HFF-Myc (cell line): ENCODE measurements around the gene ADD3.

Experiments used
- DNase-seq: peaks from one replicate; pipeline ENCODE4 v3.0.0-alpha.2; 2011; ENCODE audit warnings: low read depth; ENCODE audit errors: extremely low read depth
- H3K4me3 ChIP-seq: replicated peaks from 2 replicates; pipeline ENCODE4 v1.5.1; 2011; ENCODE audit warnings: low read depth, mild to moderate bottlenecking, control low read depth, low read length
- TF ChIP-seq, protein P1 (sequence below): IDR thresholded peaks from 2 replicates; pipeline ENCODE4 v1.5.1; 2012; ENCODE audit warnings: mild to moderate bottlenecking, low read depth, low read length, control low read depth; ENCODE audit errors: missing control alignments

The ADD3 gene

GRCh38 chr10:109987452-109988211 lies 20.2 kb upstream of the ADD3 start:
- DNase-seq = no peak
- TF ChIP-seq, protein P1, sequence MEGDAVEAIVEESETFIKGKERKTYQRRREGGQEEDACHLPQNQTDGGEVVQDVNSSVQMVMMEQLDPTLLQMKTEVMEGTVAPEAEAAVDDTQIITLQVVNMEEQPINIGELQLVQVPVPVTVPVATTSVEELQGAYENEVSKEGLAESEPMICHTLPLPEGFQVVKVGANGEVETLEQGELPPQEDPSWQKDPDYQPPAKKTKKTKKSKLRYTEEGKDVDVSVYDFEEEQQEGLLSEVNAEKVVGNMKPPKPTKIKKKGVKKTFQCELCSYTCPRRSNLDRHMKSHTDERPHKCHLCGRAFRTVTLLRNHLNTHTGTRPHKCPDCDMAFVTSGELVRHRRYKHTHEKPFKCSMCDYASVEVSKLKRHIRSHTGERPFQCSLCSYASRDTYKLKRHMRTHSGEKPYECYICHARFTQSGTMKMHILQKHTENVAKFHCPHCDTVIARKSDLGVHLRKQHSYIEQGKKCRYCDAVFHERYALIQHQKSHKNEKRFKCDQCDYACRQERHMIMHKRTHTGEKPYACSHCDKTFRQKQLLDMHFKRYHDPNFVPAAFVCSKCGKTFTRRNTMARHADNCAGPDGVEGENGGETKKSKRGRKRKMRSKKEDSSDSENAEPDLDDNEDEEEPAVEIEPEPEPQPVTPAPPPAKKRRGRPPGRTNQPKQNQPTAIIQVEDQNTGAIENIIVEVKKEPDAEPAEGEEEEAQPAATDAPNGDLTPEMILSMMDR = no peak
- H3K4me3 ChIP-seq = no peak overlapping the region

- DNase-seq = no peak
- H3K4me3 ChIP-seq = no peak overlapping the region
- TF ChIP-seq, protein P1 = no peak
Observed at GRCh38 chr10:109988212-109988596, 19.6 kb upstream of the ADD3 start.

DNA sequence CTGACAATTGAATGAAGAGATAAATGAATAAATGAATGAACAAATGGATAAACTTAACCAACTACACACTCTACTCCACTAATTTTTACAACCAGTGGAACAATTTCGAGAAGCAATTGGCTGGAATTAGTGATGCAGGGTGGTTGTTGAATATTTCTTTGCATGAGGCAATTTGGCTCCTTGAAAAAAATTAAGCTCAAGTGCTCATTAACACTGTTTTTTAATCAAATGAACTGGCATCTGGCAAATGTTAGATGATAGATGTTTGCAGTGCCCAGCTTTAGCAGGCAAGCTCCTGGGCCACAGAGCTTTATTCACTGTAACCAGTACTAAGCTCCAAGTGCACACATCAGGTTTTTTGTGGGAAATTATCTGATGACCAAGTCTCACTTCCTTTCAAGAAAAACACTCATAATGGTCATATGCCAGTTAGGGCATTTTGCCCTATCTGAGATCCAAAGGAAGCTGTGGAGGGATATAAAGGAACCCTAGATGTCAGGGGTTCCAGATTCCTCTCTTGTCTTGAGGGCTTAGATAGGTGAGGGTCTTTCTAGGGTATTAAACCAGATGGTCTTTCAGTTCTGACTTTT lies 16.4 kb upstream of the ADD3 start:
- no peak overlapping the region for H3K4me3 ChIP-seq
- DNase-seq = no peak

DNA sequence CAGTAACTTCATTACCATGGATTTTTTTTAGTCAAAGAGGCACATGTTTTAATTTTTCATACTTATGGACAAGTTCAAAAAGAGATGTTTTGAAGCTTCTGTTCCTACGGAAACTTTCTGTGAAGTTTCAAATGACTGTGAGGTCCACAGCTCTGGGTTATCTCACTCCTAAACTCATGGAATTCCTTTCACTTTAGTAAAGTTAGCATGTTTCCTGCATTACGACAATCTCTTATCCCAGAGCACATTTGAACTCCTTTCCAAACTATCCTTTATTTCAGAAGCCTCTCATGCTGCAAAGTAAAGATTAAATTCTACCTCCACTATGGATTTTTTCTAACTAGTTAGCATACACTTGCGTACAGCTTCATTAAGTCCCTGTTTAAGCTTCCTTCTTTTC lies 15.3 kb upstream of the ADD3 start:
- no peak overlapping the region for H3K4me3 ChIP-seq
- no peak for DNase-seq
- TF ChIP-seq, protein P1 = no peak

More for the DNA sequence above, 16.4 kb upstream of the ADD3 start:
- TF ChIP-seq, protein P1 = no peak

GRCh38 chr10:109993551-109994330 lies 14.0 kb upstream of the ADD3 start:
- TF ChIP-seq, protein P1 = no peak
- no peak for DNase-seq
- H3K4me3 ChIP-seq = no peak overlapping the region

- DNase-seq = no peak
- TF ChIP-seq, protein P1 = no peak
Observed at GRCh38 chr10:109994711-109995577, 12.8 kb upstream of the ADD3 start.

More at GRCh38 chr10:109994711-109995577, 12.8 kb upstream of the ADD3 start:
- no peak overlapping the region for H3K4me3 ChIP-seq
